B cell (primary cell): ENCODE data around the gene RET.

ENCODE experiments used
- EZH2 ChIP-seq: IDR thresholded peaks from 2 replicates; pipeline ENCODE4 v1.6.1; 2012; ENCODE audit warnings: borderline replicate concordance, low read depth, mild to moderate bottlenecking, moderate library complexity, low read length; ENCODE audit not compliant: insufficient read depth, poor library complexity, severe bottlenecking
- TF ChIP-seq, protein P1 (sequence below): fragments of 200-600 bp; IDR thresholded peaks from one replicate; pipeline ENCODE4 v1.8.0; 2022; ENCODE audit warnings: antibody characterized with exemption, mild to moderate bottlenecking

GRCh38 chr10:43111101-43111500 lies 34.2 kb downstream of the RET start:
- no peak for TF ChIP-seq EZH2
- TF ChIP-seq, protein P1, sequence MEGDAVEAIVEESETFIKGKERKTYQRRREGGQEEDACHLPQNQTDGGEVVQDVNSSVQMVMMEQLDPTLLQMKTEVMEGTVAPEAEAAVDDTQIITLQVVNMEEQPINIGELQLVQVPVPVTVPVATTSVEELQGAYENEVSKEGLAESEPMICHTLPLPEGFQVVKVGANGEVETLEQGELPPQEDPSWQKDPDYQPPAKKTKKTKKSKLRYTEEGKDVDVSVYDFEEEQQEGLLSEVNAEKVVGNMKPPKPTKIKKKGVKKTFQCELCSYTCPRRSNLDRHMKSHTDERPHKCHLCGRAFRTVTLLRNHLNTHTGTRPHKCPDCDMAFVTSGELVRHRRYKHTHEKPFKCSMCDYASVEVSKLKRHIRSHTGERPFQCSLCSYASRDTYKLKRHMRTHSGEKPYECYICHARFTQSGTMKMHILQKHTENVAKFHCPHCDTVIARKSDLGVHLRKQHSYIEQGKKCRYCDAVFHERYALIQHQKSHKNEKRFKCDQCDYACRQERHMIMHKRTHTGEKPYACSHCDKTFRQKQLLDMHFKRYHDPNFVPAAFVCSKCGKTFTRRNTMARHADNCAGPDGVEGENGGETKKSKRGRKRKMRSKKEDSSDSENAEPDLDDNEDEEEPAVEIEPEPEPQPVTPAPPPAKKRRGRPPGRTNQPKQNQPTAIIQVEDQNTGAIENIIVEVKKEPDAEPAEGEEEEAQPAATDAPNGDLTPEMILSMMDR = no peak
